ENCODE measurements around the gene PSMB3. TPM values are rescaled to one million over a fixed set of nuclear protein-coding genes. Genes with fewer than 3 reads are reported as not detected.

PSMB3 gene
- total and polyA plus RNA-seq, 9 of the 15 experiments (the other 6 are each of a cell fraction or from before 2014, with no cell fraction given), result 460 to 2,775 (median 574) TPM

DNA sequence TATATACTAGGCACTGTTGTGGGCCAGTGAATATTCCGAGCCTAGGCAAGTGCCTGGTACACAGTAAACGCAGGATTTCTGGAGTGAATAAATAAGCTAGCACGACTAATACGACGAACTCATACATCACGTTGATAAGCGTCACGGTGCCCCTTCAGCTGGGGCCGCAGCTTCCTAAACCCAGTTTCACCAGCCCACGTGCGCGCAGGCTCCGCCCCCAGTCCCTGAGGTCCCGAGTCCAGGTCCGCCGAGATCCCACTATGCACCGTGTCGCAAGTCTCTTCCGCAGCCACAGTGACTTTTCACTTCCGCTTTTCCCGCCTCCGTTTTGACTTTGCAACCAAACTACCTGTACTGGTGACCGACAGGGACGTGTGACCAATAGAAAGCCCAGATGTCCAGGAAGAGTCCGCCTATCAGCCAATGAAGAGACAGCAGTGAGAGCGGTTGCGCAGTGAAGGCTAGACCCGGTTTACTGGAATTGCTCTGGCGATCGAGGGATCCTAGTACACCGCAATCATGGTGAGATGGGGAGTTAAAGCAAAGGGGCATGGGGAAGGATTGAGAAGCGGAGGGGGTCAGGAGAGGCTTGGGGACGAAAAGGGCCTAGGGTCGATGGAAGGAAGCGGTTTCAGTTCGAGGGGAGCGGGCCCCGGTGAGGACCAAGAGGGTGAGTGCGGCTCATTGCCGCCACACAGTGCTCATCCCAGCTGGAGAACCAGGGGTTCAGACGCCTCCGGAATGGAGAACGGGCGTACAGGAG, at the start of gene PSMB3 (continued):
- TF ChIP-seq RUNX1 (IDR thresholded peaks at IDR 0.05; ENCODE audit: low read depth), result no peak
- TF ChIP-seq KDM5B (IDR thresholded peaks at IDR 0.05; ENCODE audit: insufficient replicate concordance, low read depth, low read length), result no peak
- peak; percentile 83 for TF ChIP-seq L3MBTL2 (IDR thresholded peaks at IDR 0.05)
- TF ChIP-seq, protein P1, sequence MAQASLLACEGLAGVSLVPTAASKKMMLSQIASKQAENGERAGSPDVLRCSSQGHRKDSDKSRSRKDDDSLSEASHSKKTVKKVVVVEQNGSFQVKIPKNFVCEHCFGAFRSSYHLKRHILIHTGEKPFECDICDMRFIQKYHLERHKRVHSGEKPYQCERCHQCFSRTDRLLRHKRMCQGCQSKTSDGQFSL (CRISPR knock-in tag; IDR thresholded peaks at IDR 0.05), result no peak
- TF ChIP-seq, protein P1 (tag; IDR thresholded peaks at IDR 0.05), result no peak
- no peak for TF ChIP-seq ZNF140 (CRISPR knock-in tag; IDR thresholded peaks at IDR 0.05)
- TF ChIP-seq DDX20 (tag; IDR thresholded peaks at IDR 0.05; ENCODE audit: low read depth), result no peak
- no peak for TF ChIP-seq ZNF384 (IDR thresholded peaks at IDR 0.05; ENCODE audit: low read depth, low read length)
- TF ChIP-seq, protein P2, sequence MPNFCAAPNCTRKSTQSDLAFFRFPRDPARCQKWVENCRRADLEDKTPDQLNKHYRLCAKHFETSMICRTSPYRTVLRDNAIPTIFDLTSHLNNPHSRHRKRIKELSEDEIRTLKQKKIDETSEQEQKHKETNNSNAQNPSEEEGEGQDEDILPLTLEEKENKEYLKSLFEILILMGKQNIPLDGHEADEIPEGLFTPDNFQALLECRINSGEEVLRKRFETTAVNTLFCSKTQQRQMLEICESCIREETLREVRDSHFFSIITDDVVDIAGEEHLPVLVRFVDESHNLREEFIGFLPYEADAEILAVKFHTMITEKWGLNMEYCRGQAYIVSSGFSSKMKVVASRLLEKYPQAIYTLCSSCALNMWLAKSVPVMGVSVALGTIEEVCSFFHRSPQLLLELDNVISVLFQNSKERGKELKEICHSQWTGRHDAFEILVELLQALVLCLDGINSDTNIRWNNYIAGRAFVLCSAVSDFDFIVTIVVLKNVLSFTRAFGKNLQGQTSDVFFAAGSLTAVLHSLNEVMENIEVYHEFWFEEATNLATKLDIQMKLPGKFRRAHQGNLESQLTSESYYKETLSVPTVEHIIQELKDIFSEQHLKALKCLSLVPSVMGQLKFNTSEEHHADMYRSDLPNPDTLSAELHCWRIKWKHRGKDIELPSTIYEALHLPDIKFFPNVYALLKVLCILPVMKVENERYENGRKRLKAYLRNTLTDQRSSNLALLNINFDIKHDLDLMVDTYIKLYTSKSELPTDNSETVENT (CRISPR knock-in tag; IDR thresholded peaks at IDR 0.05), result 0 out of 2 replicates have a peak, but pooled peaks have one; percentile 27
- TF ChIP-seq ELF2 (CRISPR knock-in tag; IDR thresholded peaks at IDR 0.05), result peak; percentile 96
- no peak for TF ChIP-seq PRMT5 (CRISPR knock-in tag; IDR thresholded peaks at IDR 0.05)
- no peak for TF ChIP-seq CBFA2T2 (conservative IDR thresholded peaks at IDR 0.05)
- TF ChIP-seq E2F3 (CRISPR knock-in tag; IDR thresholded peaks at IDR 0.05), result peak; percentile 77; the same call in 1 of the 2 replicates
- peak; percentile 69 to 97; a peak in 2 of 4 replicates for TF ChIP-seq SIN3A (IDR thresholded peaks at IDR 0.05; ENCODE audit: borderline replicate concordance in 2 of 2, control insufficient read depth in 1 of 2, low read depth in 2 of 2, low read length in 2 of 2)
- no peak for TF ChIP-seq ZNF24 (IDR thresholded peaks at IDR 0.05)
- no peak for TF ChIP-seq NR3C1 (CRISPR knock-in tag; IDR thresholded peaks at IDR 0.05)
- no peak for TF ChIP-seq KAT2B (IDR thresholded peaks at IDR 0.05; ENCODE audit: low read depth, low read length)
- TF ChIP-seq, protein P3, sequence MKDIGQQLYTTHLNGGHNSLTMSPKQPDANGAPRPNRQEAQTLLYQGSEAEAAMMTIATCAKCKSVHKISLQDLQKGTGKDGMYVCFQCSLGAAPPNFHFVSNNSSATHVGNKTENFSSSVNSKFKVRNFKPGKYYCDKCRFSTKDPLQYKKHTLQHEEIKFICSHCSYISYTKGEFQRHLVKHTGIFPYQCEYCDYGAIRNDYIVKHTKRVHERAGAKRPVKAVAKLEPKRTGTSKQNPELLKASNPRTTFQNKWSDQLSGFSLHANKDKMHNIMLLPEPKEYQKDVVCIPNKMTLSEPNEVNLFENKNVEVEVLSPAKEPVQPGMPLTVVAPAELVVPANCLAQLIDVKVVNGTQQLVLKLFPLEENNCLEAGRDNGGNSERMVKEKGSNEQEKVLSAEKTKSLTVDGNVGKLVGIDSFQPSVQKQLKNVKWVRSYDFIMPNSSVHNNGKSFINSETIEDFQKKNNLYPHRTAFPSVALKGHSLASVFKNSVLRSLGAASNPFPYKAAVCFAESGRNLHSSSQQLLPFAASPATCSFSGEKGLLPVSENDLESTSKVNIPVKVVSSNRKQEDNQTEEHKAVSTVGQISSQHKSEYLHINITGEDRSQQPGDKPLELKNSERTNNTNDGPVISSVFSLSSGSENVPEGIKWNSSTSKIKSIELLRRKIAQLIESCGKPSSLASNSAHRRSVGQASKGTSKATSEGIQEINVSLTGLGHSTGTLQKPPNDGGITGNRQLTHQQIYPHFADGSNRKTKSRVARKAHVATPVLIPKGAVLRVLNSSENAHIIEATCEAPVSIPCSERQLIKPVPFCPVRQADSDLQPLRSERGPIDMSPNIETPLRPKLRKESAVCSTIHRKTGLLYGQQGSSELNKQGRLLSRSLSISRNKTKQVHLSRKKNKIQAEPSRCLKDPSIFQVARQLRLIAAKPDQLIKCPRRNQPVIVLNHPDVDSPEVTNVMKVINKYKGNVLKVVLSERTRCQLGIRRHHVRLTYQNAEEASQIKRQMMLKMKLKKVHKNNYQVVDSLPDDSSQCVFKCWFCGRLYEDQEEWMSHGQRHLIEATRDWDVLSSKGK (CRISPR knock-in tag; IDR thresholded peaks at IDR 0.05), result no peak
- TF ChIP-seq SMARCA5 (IDR thresholded peaks at IDR 0.05), result no peak
- TF ChIP-seq MTF1 (CRISPR knock-in tag; IDR thresholded peaks at IDR 0.05; ENCODE audit: borderline replicate concordance), result no peak
- TF ChIP-seq, protein P4, sequence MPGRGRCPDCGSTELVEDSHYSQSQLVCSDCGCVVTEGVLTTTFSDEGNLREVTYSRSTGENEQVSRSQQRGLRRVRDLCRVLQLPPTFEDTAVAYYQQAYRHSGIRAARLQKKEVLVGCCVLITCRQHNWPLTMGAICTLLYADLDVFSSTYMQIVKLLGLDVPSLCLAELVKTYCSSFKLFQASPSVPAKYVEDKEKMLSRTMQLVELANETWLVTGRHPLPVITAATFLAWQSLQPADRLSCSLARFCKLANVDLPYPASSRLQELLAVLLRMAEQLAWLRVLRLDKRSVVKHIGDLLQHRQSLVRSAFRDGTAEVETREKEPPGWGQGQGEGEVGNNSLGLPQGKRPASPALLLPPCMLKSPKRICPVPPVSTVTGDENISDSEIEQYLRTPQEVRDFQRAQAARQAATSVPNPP (IDR thresholded peaks at IDR 0.05; ENCODE audit: borderline replicate concordance, insufficient read depth, insufficient read length), result no peak

Data from K562 (cell line).